Mesenchymal stem cell (in vitro differentiated cells and primary cell): ENCODE measurements around the gene CHMP4B.

ENCODE experiments used
- DNase-seq: peaks from one replicate; pipeline ENCODE4 v3.0.0-alpha.2; 2013
- H2AFZ ChIP-seq: one replicate; pipeline ENCODE4 v1.6.1; 2013; ENCODE audit warnings: low read depth, mild to moderate bottlenecking, control low read depth, inconsistent platforms, low read length, moderate library complexity
- H2AK5ac ChIP-seq: 2 replicates; pipeline ENCODE4 v1.6.1; 2013; ENCODE audit warnings: low read length, moderate library complexity, mild to moderate bottlenecking, inconsistent platforms; ENCODE audit not compliant: severe bottlenecking
- H2BK120ac ChIP-seq: one replicate; pipeline ENCODE4 v1.6.1; 2013; ENCODE audit warnings: low read depth, mild to moderate bottlenecking, inconsistent platforms, low read length, moderate library complexity
- H2BK12ac ChIP-seq, 2 experiments: one replicate each; pipeline ENCODE4 v1.6.1; 2013; ENCODE audit warnings: inconsistent platforms in 2 of 2, low read length in 2 of 2, mild to moderate bottlenecking in 2 of 2, moderate library complexity in 2 of 2, control low read depth in 1 of 2
- H2BK15ac ChIP-seq: one replicate; pipeline ENCODE4 v1.6.1; 2013; ENCODE audit warnings: mild to moderate bottlenecking, low read depth, inconsistent platforms; ENCODE audit not compliant: poor library complexity, severe bottlenecking
- H2BK5ac ChIP-seq: 2 replicates; pipeline ENCODE4 v1.6.1; 2013; ENCODE audit warnings: low read depth, mild to moderate bottlenecking, low read length, control low read depth, inconsistent platforms; ENCODE audit not compliant: poor library complexity, severe bottlenecking
- H3K14ac ChIP-seq, 2 experiments: one replicate each; pipeline ENCODE4 v1.6.1; 2013; ENCODE audit warnings: inconsistent platforms in 2 of 2, low read length in 2 of 2, control low read depth in 1 of 2, mild to moderate bottlenecking in 1 of 2, moderate library complexity in 1 of 2
- H3K18ac ChIP-seq, 2 experiments: one replicate each; pipeline ENCODE4 v1.6.1; 2013; ENCODE audit warnings: inconsistent platforms in 2 of 2, low read length in 2 of 2, control low read depth in 1 of 2, low read depth in 1 of 2, mild to moderate bottlenecking in 1 of 2
- H3K23ac ChIP-seq, 2 experiments: one replicate each; pipeline ENCODE4 v1.6.1; 2013; ENCODE audit warnings: inconsistent platforms in 2 of 2, low read length in 2 of 2, mild to moderate bottlenecking in 2 of 2, moderate library complexity in 2 of 2, control low read depth in 1 of 2
- H3K27ac ChIP-seq: 2 replicates; pipeline ENCODE4 v1.5.1; 2013; ENCODE audit warnings: mild to moderate bottlenecking, moderate library complexity, low read length, control low read depth, inconsistent platforms; ENCODE audit not compliant: poor library complexity, severe bottlenecking
- H3K27me3 ChIP-seq, 2 experiments: 2 replicates each; pipeline versions ENCODE4 v1.6.1 to v1.7.0; 2013; ENCODE audit warnings: low read length in 2 of 2, mild to moderate bottlenecking in 2 of 2, moderate library complexity in 2 of 2, control low read depth in 1 of 2, inconsistent platforms in 1 of 2; ENCODE audit not compliant: control insufficient read depth in 1 of 2, insufficient read depth in 1 of 2
- H3K36me3 ChIP-seq, 2 experiments: 2 replicates each; pipeline versions ENCODE4 v1.6.1 to v1.7.0; 2013; ENCODE audit warnings: low read length in 2 of 2, control low read depth in 1 of 2, inconsistent platforms in 1 of 2, low read depth in 1 of 2, mild to moderate bottlenecking in 1 of 2; ENCODE audit not compliant: insufficient read depth in 2 of 2, control insufficient read depth in 1 of 2
- H3K4ac ChIP-seq, 2 experiments: one replicate each; pipeline ENCODE4 v1.6.1; 2013; ENCODE audit warnings: inconsistent platforms in 2 of 2, low read length in 2 of 2, mild to moderate bottlenecking in 2 of 2, moderate library complexity in 2 of 2, control low read depth in 1 of 2, low read depth in 1 of 2
- H3K4me1 ChIP-seq: 2 replicates; pipeline ENCODE4 v1.6.1; 2013; ENCODE audit warnings: low read depth, low read length, control low read depth; ENCODE audit not compliant: control insufficient read depth, insufficient read depth
- H3K4me2 ChIP-seq: 2 replicates; pipeline ENCODE4 v1.6.1; 2013; ENCODE audit warnings: low read length, mild to moderate bottlenecking, inconsistent platforms; ENCODE audit not compliant: poor library complexity, severe bottlenecking
- H3K4me3 ChIP-seq, 2 experiments: 2 replicates each; pipeline versions ENCODE4 v1.5.1 to v1.7.0; 2013; ENCODE audit warnings: low read length in 2 of 2, mild to moderate bottlenecking in 2 of 2, control low read depth in 1 of 2, low read depth in 1 of 2; ENCODE audit not compliant: insufficient read depth in 1 of 2
- H3K79me1 ChIP-seq: replicated peaks from 2 replicates; pipeline ENCODE4 v1.6.1; 2013; ENCODE audit warnings: mild to moderate bottlenecking, control low read depth, low read length, inconsistent platforms; ENCODE audit not compliant: poor library complexity, severe bottlenecking
- H3K9ac ChIP-seq: 2 replicates; pipeline ENCODE4 v1.7.0; 2013; ENCODE audit warnings: mild to moderate bottlenecking, low read length, moderate library complexity
- H3K9me3 ChIP-seq: 2 replicates; pipeline ENCODE4 v1.7.0; 2013; ENCODE audit warnings: mild to moderate bottlenecking, low read length; ENCODE audit not compliant: control insufficient read depth
- H4K8ac ChIP-seq: one replicate; pipeline ENCODE4 v1.6.1; 2013; ENCODE audit warnings: inconsistent platforms, mild to moderate bottlenecking, low read length, moderate library complexity
- H4K91ac ChIP-seq: one replicate; pipeline ENCODE4 v1.6.1; 2013; ENCODE audit warnings: mild to moderate bottlenecking, low read length, inconsistent platforms
- WGBS: methylation state at CpG from one replicate; pipeline ENCODE4 v1.1.7; 2013; ENCODE audit warnings: mixed read lengths; 5-methylcytosine and 5-hydroxymethylcytosine counted together

CHMP4B gene

DNA sequence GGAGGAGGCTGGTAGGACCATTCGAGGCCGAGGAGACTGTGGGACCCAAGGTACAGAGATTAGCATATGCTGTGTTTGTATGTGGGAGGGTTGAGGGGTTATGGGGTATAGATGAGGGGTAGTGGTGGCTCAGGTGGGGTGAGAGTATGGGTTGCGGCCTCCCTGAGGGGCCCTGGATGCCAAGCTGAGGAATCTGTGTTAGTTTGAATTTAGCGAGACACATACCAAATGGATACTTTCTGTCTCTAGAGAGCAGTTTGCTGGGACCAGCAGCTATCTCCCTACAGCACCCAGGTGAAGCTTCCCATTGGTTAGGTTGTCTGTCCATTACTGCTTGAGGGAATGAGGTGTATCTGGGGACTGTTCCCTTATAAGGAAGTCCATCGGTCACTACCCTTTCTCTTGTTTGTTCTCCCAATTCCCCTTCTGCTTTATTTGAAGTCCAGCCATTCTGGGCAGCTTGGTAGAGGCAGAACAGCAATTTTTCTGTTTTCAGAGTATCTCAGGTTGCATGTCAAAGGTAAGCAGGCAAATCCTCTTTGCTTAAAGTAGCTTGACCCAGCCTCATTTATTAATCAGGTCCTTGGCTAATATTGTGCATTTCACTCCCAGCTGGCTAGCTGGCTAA lies 15.2 kb downstream of the CHMP4B start:
- Histone ChIP-seq H3K18ac (no peak overlapping the region), H4K91ac (no peak overlapping the region), H3K27ac (no peak overlapping the region), H2BK5ac (no peak overlapping the region), H3K4me1 (peaks cover 20% of the 10 kb centered on the region), H2BK12ac (no peak overlapping the region), H3K4me2 (no peak overlapping the region), H2AFZ (no peak overlapping the region), H3K9me3 (no peaks in the 10 kb centered on the region), H3K4me3 (no peak overlapping the region), H3K79me1 (peaks cover 25% of the 10 kb centered on the region), H2BK120ac (no peak overlapping the region), H3K27me3 (no peaks in the 10 kb centered on the region), H4K8ac (no peak overlapping the region), H2BK15ac (no peak overlapping the region), H2AK5ac (no peak overlapping the region), H3K36me3 (peaks cover 5 to 9% of the 10 kb centered on the region in 2 experiments), H3K4ac (no peak overlapping the region), H3K23ac (no peak overlapping the region), H3K9ac (no peak overlapping the region), H3K14ac (no peak overlapping the region)
- DNase-seq: no peak
- WGBS: 80% methylated on average over 5 of the region's 5 CpGs

- H2BK12ac ChIP-seq: no peak overlapping the region
- H3K4me3 ChIP-seq: no peak overlapping the region
- H3K79me1 ChIP-seq: peaks cover 26% of the 10 kb centered on the region
- H3K18ac ChIP-seq: no peak overlapping the region
- no peak overlapping the region for H2AK5ac ChIP-seq
- H4K91ac ChIP-seq: no peak overlapping the region
- H4K8ac ChIP-seq: no peak overlapping the region
- no peak overlapping the region for H3K4me2 ChIP-seq
- H2BK120ac ChIP-seq: no peak overlapping the region
- peaks cover 23% of the 10 kb centered on the region for H3K4me1 ChIP-seq
- H3K27me3 ChIP-seq: no peaks in the 10 kb centered on the region
- DNase-seq: no peak
- WGBS: 88% methylated on average over 2 of the region's 2 CpGs
- H3K9me3 ChIP-seq: no peaks in the 10 kb centered on the region
- H2BK5ac ChIP-seq: no peak overlapping the region
- H2AFZ ChIP-seq: no peak overlapping the region
- peak overlapping the region in 1 of 2 experiments; percentile 53 for H3K23ac ChIP-seq
- no peak overlapping the region for H2BK15ac ChIP-seq
- H3K14ac ChIP-seq: no peak overlapping the region
- H3K27ac ChIP-seq: no peak overlapping the region
- no peak overlapping the region for H3K4ac ChIP-seq
- H3K36me3 ChIP-seq: peaks cover 5 to 11% of the 10 kb centered on the region in 2 experiments
- H3K9ac ChIP-seq: no peak overlapping the region
Measured at GRCh38 chr20:33827109-33827508, 16.0 kb downstream of the CHMP4B start.

DNA sequence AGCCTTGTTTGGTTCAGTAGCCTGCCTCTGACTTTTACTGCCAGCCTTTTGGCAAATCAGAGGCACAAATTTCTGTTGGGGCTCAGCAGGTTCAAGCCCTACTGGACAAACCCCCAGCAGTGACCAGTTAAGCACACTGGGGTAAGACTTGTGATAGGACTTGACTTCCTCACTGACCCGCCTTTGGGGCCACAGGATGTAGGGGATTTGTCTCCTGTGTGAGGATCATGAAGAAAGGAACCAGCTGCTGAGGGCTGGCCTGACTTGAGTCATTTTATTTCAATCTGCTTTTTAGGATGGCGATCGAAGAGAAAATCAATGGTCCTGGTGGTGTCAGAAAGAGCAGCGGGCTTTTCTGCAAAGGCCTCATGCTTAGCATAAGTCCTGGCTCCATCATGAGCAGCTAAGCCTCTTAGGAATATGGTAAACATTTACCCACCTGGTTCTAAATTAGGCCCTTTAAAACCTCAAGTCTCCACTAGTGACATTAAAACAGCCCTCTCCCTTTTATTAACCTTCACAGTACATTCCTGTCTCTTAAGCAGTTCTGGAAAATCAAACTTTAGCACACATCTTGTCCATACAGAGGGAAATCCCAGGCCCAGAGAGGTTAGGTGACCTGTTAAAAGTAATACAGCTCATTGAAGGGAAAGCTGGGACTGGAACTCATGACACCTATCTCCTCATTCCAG lies 16.6 kb downstream of the CHMP4B start:
- peaks cover 23% of the 10 kb centered on the region for H3K4me1 ChIP-seq
- H3K4me2 ChIP-seq: no peak overlapping the region
- no peak overlapping the region for H2AFZ ChIP-seq
- H3K23ac ChIP-seq: no peak overlapping the region
- H3K27ac ChIP-seq: no peak overlapping the region
- no peak overlapping the region for H2BK15ac ChIP-seq
- H2BK120ac ChIP-seq: no peak overlapping the region
- peak; percentile 45 for DNase-seq
- no peak overlapping the region for H3K14ac ChIP-seq
- WGBS: 82% methylated on average over 4 of the region's 4 CpGs
- peaks cover 5 to 12% of the 10 kb centered on the region in 2 experiments for H3K36me3 ChIP-seq
- no peak overlapping the region for H4K8ac ChIP-seq
- H3K4me3 ChIP-seq: no peak overlapping the region
- no peak overlapping the region for H2BK12ac ChIP-seq
- no peak overlapping the region for H3K4ac ChIP-seq
- no peaks in the 10 kb centered on the region for H3K27me3 ChIP-seq
- H4K91ac ChIP-seq: no peak overlapping the region
- no peak overlapping the region for H3K9ac ChIP-seq
- H2AK5ac ChIP-seq: no peak overlapping the region
- no peaks in the 10 kb centered on the region for H3K9me3 ChIP-seq
- H3K79me1 ChIP-seq: peaks cover 25% of the 10 kb centered on the region
- no peak overlapping the region for H2BK5ac ChIP-seq
- no peak overlapping the region for H3K18ac ChIP-seq

DNA sequence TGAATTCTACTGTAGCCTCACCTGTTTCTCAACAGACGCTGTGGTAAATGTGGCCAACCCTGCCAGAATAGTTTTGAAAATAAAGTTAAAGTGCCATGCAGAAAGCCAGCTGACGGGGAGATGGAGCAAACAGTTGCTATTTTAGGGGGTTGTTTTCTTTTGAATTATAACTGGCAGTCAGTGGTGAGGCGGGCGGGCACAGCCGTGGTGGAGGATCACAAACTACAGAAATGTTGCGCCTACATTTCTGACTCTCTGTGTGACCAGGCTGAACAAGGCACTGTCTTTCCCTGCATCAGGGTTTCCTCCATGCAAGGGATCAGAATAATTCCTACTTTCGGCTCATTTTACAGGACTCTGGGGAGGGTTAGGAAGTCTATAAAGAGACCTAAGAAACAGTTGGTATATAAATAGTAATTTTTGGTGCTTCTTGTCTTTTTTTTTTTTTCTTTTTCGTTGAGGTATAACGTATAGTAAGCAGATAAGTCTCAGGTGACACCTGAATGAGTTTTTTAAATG lies 17.2 kb downstream of the CHMP4B start:
- H2AK5ac ChIP-seq: no peak overlapping the region
- H3K79me1 ChIP-seq: peaks cover 25% of the 10 kb centered on the region
- H2BK15ac ChIP-seq: no peak overlapping the region
- DNase-seq: no peak
- H3K36me3 ChIP-seq: peaks cover 4 to 10% of the 10 kb centered on the region in 2 experiments
- H4K8ac ChIP-seq: no peak overlapping the region
- no peak overlapping the region for H2BK12ac ChIP-seq
- H2BK120ac ChIP-seq: no peak overlapping the region
- no peak overlapping the region for H3K27ac ChIP-seq
- H3K23ac ChIP-seq: no peak overlapping the region
- H3K27me3 ChIP-seq: no peaks in the 10 kb centered on the region
- H3K4ac ChIP-seq: no peak overlapping the region
- H3K9ac ChIP-seq: no peak overlapping the region
- no peaks in the 10 kb centered on the region for H3K9me3 ChIP-seq
- no peak overlapping the region for H3K14ac ChIP-seq
- H3K4me3 ChIP-seq: peak overlapping the region in 1 of 2 experiments; percentile 3
- no peak overlapping the region for H4K91ac ChIP-seq
- no peak overlapping the region for H3K4me2 ChIP-seq
- no peak overlapping the region for H2AFZ ChIP-seq
- H3K18ac ChIP-seq: no peak overlapping the region
- peaks cover 23% of the 10 kb centered on the region for H3K4me1 ChIP-seq
- no peak overlapping the region for H2BK5ac ChIP-seq
- 89% methylated on average over 7 of the region's 9 CpGs for WGBS
